ENCODE measurements around the gene DSG3. TPM values are rescaled to one million over a fixed set of nuclear protein-coding genes. Genes with fewer than 3 reads are reported as not detected.
"Not testable (repeated sequence)": the region's sequence is repeated elsewhere in the genome, so short reads cannot be mapped to it uniquely, and the experiment has no call there.

The DSG3 gene
- total RNA-seq, 2 experiments from 2014 or later, result not detected

DNA sequence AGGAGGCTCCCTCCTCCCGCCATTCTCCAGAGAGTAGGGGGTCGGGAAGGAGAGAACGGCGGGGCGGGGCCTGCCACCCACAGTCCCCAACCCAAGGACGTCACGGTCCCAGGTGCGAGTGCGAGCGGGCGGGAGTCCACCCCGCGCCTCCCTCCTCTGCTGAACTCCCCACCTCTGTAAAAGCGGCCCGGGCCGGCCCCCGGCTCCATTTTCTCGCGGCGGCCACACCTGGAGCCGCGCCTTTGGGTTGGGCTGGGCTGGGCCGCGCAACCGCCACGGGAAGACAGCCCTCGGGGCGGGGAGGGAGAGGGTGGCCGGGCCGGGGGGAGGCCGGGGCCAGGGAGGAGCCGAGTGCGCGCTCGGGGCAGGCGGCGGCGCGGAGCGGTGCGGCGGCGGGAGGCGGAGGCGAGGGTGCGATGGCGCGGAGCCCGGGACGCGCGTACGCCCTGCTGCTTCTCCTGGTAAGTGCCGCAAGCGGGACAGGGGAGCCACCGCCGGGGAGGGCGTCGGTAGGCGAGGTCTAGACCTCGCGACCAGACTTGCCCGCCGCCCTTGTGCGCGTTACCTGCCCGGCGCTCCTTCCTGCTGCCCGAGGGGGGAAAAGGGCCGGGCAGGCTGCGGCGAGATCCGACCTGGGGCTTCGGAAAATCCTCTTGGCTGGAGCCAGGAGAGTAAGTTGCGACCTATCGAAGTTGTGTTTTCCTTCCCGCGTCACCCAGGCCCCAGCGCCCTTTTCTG lies 50.5 kb downstream of the DSG3 start, which contains the start of gene DSG2:
DSG2 (plus strand) TSS at position 342 of the 738 bp plus-strand sequence; CDS start at position 417, 75 bp downstream.
- Mint-ChIP-seq H3K36me3 (no peaks in the 10 kb centered on the region), H3K9me3 (no peaks in the 10 kb centered on the region), H3K27me3 (peaks cover 48% of the 10 kb centered on the region), H3K4me1 (ENCODE audit: low read depth) (peaks cover 4% of the 10 kb centered on the region), H3K27ac (no peak within 1 kb of the TSS), H3K4me3 (peak within 1 kb of the TSS; percentile 57)
- DNase-seq, result peak; percentile 27
- POLR2A ChIA-PET, result no interaction called here
- CTCF ChIA-PET, result no interaction called here
- intact Hi-C loops (cut with micrococcal nuclease), result loop anchor here (10.0 kb wide), 1 partner anchor 187 kb away; the partner anchor contains the start of gene B4GALT6

DNA sequence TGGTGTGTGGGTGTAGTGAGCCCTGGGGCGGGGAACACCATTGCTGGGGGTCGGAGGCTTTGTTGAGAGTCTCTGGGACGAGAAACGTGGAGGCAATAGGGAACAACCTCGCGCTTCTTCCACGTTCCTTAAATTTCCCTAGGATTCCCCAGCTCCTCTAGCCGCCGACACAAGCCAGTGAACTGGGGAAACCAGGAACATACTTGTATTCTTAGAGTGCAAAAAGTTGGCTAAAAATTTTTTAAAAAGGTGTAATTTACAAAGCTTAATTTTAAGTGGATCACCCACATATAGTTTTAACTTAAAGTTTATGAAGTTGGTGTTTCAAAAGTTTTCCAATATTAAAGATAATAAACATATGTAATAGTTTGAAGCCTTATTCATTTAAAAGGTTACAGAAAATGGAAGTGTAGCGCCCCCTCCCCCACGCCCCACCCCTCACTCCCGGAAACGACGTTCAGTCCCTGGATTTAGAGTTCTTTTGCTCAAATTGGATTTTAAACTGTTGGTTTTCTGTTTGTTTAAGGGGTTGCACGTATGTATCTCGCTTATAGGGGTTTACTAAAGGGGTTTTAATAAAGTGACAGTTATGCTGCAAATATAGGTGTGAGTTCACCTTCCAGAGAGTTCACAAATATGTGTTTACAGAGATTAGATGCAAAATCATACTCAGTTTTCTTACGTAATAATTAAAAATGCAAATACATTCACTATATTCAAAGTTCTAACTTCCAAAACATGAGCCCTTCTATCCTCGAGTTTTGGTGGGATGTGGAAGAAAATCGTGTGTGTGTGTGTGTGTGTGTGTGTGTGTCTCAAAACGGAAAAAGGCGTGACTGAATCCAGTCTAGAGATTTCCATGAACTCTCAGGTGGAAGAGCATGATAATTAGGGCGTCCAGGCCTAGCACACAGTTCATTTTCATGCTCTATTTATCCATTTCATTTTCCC lies 51.3 kb downstream of the DSG3 start:
- no peak overlapping the region for H3K27ac Mint-ChIP-seq
- H3K4me3 Mint-ChIP-seq, result peak overlapping the region; percentile 57
- CTCF ChIA-PET, result no interaction called here
- intact Hi-C loops (cut with micrococcal nuclease), result loop anchor here (10.0 kb wide), 1 partner anchor 186 kb away; the partner anchor contains the start of gene B4GALT6
- peaks cover 43% of the 10 kb centered on the region for H3K27me3 Mint-ChIP-seq
- POLR2A ChIA-PET, result no interaction called here
- no peak for DNase-seq
- H3K9me3 Mint-ChIP-seq, result no peaks in the 10 kb centered on the region
- peaks cover 4% of the 10 kb centered on the region for H3K4me1 Mint-ChIP-seq (ENCODE audit: low read depth)
- H3K36me3 Mint-ChIP-seq, result no peaks in the 10 kb centered on the region

DNA sequence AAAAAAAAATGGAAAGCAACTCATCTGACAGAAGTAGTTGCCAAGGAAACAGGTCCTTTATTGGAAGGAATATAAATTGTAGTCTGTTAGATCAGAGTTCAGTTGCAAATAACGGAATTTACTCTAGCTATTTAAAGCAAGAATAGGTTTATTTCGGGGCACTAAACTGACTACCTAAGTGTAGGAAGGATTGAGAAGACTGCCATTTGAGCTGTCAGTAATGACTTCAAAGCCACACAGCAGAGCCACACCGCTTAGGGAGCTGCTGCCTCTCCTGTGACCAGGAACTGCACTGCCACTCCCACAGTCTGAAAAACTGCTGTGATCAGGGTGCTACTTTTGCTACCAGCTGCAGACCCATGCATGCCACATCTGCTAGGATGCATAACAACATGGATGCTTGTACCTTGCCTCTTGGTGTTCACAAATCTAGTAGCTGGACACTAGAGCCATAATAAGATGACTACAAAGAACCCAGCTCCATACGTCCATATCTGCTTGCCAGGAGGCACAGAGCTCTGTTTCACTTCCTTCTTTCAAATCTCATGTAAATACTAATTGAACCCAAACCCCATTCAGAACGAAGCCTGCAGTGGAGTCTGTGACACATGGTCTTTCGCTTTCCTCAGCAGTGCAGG lies 52.6 kb downstream of the DSG3 start:
- H3K4me1 Mint-ChIP-seq (ENCODE audit: low read depth), result peaks cover 4% of the 10 kb centered on the region
- no peaks in the 10 kb centered on the region for H3K9me3 Mint-ChIP-seq
- H3K36me3 Mint-ChIP-seq, result no peaks in the 10 kb centered on the region
- no peak overlapping the region for H3K4me3 Mint-ChIP-seq
- H3K27me3 Mint-ChIP-seq, result peaks cover 39% of the 10 kb centered on the region
- DNase-seq, result no peak
- POLR2A ChIA-PET, result no interaction called here
- intact Hi-C loops (cut with micrococcal nuclease), result no loop called here
- CTCF ChIA-PET, result no interaction called here
- H3K27ac Mint-ChIP-seq, result no peak overlapping the region

DNA sequence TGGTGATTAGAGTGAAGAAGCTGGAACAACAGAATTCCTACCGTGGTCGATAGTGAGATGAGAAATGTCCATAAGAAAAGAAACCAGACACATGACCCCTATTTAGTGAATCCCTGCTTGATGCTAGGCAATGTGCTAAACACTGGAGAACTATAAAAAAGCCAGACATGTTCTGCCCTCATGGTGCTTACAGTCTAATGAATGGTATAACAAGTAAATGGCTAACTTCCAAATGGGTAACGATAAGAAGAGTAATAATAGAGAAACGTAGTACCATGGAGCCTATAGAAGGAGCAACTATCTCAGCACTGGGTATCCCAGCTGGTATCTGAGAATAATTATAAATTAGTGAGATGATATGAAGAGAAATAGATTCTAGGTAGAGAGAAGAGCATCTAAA lies 55.5 kb downstream of the DSG3 start:
- H3K36me3 Mint-ChIP-seq, result no peaks in the 10 kb centered on the region
- H3K9me3 Mint-ChIP-seq, result no peaks in the 10 kb centered on the region
- peaks cover 4% of the 10 kb centered on the region for H3K4me1 Mint-ChIP-seq (ENCODE audit: low read depth)
- intact Hi-C loops (cut with micrococcal nuclease), result no loop called here
- no peak for DNase-seq
- peaks cover 20% of the 10 kb centered on the region for H3K27me3 Mint-ChIP-seq
- ChIA-PET CTCF (no interaction called here), POLR2A (no interaction called here)
- H3K4me3 Mint-ChIP-seq, result no peak overlapping the region
- no peak overlapping the region for H3K27ac Mint-ChIP-seq

DNA sequence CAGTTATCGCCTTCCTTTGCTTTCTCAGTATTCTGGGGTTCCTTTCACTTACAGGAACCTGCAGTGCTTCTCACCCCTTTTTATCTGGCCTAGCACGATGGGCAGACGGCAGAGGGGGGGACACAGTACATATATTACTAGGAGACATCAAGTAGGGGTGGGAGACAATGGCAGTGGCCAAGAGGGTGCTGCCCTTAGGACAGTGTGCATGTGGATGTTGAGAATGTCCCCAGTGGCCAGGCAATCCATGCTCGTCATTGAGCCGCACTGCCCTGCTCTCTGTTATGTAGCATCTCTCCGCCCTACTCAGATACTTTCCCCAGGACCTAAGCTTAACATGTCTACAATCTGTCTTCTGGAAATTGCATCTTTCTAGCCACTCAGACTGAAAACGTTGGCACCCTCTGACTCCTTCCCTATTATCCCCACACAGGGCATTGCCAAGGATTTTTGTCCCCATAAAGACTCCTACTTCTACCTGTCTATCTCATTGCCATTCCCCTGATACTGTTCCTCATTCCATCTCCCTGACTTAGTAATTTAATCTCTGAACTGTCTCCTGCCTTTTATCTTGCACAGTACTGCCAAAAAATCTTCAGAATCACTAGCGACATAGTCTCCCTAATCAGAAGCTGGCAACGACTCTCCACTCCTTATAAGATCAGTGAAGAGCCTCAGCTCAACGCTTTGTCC lies 57.1 kb downstream of the DSG3 start:
- no peak overlapping the region for H3K27ac Mint-ChIP-seq
- H3K9me3 Mint-ChIP-seq, result no peaks in the 10 kb centered on the region
- no peaks in the 10 kb centered on the region for H3K4me1 Mint-ChIP-seq (ENCODE audit: low read depth)
- POLR2A ChIA-PET, result no interaction called here
- H3K36me3 Mint-ChIP-seq, result no peaks in the 10 kb centered on the region
- H3K27me3 Mint-ChIP-seq, result peaks cover 11% of the 10 kb centered on the region
- CTCF ChIA-PET, result no interaction called here
- H3K4me3 Mint-ChIP-seq, result no peak overlapping the region
- DNase-seq, result no peak
- intact Hi-C loops (cut with micrococcal nuclease), result no loop called here

DNA sequence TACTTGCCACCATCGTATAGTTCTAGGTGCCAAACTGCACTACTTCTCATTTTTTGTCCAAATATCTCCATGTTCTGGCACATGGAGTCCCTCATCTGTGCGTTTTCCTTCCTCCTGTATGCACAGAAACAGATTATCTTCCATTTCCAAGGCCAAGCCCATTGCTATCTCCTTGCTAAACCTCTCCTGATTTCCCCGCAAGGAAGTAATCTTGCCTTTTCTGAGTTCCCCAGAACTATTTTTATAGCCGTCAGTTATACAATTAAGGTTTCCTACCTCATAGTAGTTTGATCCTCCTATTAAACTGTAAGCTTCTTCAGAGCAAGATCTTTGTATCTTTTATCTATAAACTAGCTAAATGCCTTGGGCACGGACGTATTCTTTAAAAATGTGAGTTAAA lies 57.6 kb downstream of the DSG3 start:
- Mint-ChIP-seq H3K36me3 (no peaks in the 10 kb centered on the region), H3K9me3 (no peaks in the 10 kb centered on the region), H3K27ac (no peak overlapping the region), H3K4me3 (no peak overlapping the region), H3K27me3 (peaks cover 9% of the 10 kb centered on the region), H3K4me1 (ENCODE audit: low read depth) (no peaks in the 10 kb centered on the region)
- DNase-seq, result no peak
- ChIA-PET POLR2A (no interaction called here), CTCF (no interaction called here)
- intact Hi-C loops (cut with micrococcal nuclease), result no loop called here

DNA sequence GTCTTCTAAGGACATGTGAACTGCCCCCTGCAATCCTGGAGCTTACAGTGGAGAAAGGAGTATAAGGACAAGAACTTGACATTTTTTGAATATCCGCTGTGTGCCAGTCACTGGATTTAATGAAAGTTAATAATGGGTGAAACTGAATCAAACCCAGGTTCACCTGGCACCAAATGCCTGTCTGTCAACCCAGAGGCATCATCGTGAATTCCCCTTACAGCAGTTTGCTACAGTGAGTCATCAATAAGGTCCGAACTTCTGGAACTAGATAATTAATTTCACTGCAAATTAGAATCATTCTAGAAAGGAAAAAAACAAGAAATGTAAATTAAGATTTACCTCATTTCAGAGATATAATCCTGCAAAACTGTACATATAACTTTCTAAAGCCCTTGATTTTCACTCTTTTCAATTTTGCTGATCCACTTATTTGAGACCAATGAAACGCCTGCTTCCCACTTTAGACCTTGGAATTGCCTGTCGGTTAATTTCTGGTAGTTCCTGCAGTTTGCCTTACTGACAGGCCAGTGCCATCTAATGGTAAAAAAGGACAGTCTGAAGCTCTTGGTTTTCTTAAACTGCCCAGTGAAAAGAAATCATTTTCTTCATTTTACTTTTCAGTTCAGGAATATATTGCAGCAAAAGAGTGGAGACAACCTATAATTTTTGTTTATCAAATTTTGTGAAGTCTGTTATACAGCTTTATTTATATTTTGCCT lies 58.6 kb downstream of the DSG3 start:
- no peaks in the 10 kb centered on the region for H3K4me1 Mint-ChIP-seq (ENCODE audit: low read depth)
- no peak overlapping the region for H3K4me3 Mint-ChIP-seq
- DNase-seq, result no peak
- H3K27ac Mint-ChIP-seq, result no peak overlapping the region
- H3K9me3 Mint-ChIP-seq, result no peaks in the 10 kb centered on the region
- no peaks in the 10 kb centered on the region for H3K36me3 Mint-ChIP-seq
- peaks cover 7% of the 10 kb centered on the region for H3K27me3 Mint-ChIP-seq
- CTCF ChIA-PET, result interaction anchor here (0.8 kb wide), 1 partner anchor 1049 kb away, joined by 4 read pairs; no protein-coding TSS in a partner anchor
- intact Hi-C loops (cut with micrococcal nuclease), result no loop called here
- POLR2A ChIA-PET, result no interaction called here

DNA sequence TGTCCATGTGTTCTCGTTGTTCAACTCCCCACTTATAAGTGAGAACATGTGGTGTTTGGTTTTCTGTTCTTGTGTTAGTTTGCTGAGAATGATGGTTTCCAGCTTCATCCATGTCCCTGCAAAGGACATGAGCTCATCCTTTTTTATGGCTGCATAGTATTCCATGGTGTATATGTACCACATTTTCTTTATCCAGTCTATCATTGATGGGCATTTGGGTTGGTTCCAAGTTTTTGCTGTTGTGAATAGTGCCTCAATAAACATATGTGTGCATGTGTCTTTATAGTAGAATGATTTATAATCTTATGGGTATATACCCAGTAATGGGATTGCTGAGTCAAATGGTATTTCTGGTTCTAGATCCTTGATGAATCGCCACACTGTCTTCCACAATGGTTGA lies 59.6 kb downstream of the DSG3 start:
- H3K27ac Mint-ChIP-seq; H3K27me3 Mint-ChIP-seq; CTCF ChIA-PET; H3K36me3 Mint-ChIP-seq; DNase-seq; H3K9me3 Mint-ChIP-seq; H3K4me1 Mint-ChIP-seq (ENCODE audit: low read depth); H3K4me3 Mint-ChIP-seq; intact Hi-C loops (cut with micrococcal nuclease); POLR2A ChIA-PET: not testable (repeated sequence)

DNA sequence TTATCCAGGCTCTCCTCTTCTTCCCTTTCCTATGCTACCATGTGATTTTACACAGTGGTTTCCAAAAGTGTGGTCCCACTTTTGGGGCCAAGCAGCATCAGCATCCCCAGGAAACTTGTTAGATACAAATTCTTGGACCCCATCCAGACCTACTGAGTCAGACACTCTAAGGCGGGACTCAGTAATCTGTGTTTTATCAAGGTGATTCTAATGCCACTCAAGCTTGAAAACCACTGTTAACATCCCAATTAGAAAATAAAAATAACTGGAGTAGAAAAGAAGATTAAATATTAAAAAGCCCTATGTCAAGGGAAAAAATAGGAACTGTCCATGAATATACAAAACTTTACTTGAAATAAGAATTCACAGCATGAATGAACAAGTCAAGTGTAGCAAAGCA lies 61.2 kb downstream of the DSG3 start:
- ChIA-PET POLR2A (no interaction called here), CTCF (no interaction called here)
- Mint-ChIP-seq H3K36me3 (no peaks in the 10 kb centered on the region), H3K4me3 (no peak overlapping the region), H3K9me3 (no peaks in the 10 kb centered on the region), H3K4me1 (ENCODE audit: low read depth) (no peaks in the 10 kb centered on the region), H3K27me3 (peaks cover 5% of the 10 kb centered on the region), H3K27ac (no peak overlapping the region)
- intact Hi-C loops (cut with micrococcal nuclease), result no loop called here
- DNase-seq, result no peak

DNA sequence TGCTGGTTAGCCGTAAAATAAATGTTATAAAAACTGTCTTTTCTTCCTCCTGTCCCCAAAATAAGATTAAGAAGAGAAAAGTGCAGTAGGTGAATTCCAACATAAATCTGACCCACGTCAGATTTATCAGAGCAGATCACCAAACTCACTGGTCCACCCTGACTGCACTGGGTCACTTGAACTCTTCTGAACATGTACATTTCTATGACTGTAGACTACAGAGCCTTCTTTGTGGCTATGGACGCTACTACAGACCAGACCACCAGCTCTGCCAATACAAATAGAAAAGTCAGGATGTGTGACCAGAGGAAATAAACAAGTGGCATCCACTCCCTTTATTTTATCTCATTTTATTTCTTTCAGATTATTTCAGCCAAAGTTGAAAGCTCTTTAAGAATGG lies 62.0 kb downstream of the DSG3 start:
- no peak overlapping the region for H3K4me3 Mint-ChIP-seq

DNA sequence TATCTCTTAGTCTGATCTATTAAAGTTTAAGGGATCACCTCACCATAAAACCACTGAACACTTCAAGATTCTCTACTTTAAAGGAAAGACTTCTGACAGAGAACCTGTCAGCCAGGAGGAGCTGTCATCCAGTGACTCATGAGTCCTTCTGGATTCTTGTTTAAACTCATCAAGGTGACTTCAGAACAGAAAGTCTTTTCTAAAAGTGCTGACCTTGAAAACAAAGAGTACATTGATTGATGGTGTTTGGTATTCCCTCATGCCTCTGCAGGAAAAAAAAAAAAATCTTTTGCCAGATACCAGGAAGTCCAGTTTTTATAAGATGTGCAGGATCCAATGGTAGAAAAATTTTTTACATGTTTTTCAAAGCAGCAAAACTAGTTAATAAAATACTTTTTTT lies 62.8 kb downstream of the DSG3 start:
- Mint-ChIP-seq H3K36me3 (no peaks in the 10 kb centered on the region), H3K4me3 (no peak overlapping the region), H3K27me3 (peaks cover 5% of the 10 kb centered on the region), H3K9me3 (no peaks in the 10 kb centered on the region), H3K4me1 (ENCODE audit: low read depth) (no peaks in the 10 kb centered on the region), H3K27ac (no peak overlapping the region)
- intact Hi-C loops (cut with micrococcal nuclease), result no loop called here
- CTCF ChIA-PET, result interaction anchor here (0.6 to 0.7 kb wide), 2 partner anchors 100 to 1217 kb away, joined by 3 to 4 read pairs; no protein-coding TSS in a partner anchor
- POLR2A ChIA-PET, result no interaction called here
- no peak for DNase-seq

More for the DNA sequence above, 62.0 kb downstream of the DSG3 start:
- Mint-ChIP-seq H3K27me3 (peaks cover 5% of the 10 kb centered on the region), H3K4me1 (ENCODE audit: low read depth) (no peaks in the 10 kb centered on the region), H3K36me3 (no peaks in the 10 kb centered on the region), H3K9me3 (no peaks in the 10 kb centered on the region), H3K27ac (no peak overlapping the region)
- ChIA-PET POLR2A (no interaction called here), CTCF (no interaction called here)
- no peak for DNase-seq
- intact Hi-C loops (cut with micrococcal nuclease), result no loop called here
